ENCODE measurements around the gene TPD52L1.

Gene TPD52L1

DNA sequence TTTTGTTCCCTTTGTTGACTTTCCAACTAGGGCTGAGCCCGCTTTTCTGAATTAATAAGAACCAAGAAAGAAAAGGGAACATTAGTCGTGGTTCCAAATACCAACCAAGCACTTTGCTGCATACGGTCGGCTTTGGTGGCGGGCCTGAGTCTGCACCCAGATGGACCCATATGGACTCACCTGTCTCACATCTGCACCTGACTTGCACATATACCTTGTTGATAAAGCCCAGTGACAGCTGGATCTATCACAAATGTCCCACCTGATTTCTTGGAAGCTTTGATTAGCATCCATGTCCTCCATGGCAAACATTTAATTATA, 39.0 kb downstream of the TPD52L1 start:
- DNase-seq (ENCODE audit: low read depth), result no peak
- TF ChIP-seq, protein P1, sequence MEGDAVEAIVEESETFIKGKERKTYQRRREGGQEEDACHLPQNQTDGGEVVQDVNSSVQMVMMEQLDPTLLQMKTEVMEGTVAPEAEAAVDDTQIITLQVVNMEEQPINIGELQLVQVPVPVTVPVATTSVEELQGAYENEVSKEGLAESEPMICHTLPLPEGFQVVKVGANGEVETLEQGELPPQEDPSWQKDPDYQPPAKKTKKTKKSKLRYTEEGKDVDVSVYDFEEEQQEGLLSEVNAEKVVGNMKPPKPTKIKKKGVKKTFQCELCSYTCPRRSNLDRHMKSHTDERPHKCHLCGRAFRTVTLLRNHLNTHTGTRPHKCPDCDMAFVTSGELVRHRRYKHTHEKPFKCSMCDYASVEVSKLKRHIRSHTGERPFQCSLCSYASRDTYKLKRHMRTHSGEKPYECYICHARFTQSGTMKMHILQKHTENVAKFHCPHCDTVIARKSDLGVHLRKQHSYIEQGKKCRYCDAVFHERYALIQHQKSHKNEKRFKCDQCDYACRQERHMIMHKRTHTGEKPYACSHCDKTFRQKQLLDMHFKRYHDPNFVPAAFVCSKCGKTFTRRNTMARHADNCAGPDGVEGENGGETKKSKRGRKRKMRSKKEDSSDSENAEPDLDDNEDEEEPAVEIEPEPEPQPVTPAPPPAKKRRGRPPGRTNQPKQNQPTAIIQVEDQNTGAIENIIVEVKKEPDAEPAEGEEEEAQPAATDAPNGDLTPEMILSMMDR (conservative IDR thresholded peaks at IDR 0.05; ENCODE audit: control insufficient read depth, insufficient read depth, low read depth, low read length), result no peak
- no peak overlapping the region for H3K4me3 ChIP-seq (ENCODE audit: control insufficient read depth, low read depth, low read length)

DNA sequence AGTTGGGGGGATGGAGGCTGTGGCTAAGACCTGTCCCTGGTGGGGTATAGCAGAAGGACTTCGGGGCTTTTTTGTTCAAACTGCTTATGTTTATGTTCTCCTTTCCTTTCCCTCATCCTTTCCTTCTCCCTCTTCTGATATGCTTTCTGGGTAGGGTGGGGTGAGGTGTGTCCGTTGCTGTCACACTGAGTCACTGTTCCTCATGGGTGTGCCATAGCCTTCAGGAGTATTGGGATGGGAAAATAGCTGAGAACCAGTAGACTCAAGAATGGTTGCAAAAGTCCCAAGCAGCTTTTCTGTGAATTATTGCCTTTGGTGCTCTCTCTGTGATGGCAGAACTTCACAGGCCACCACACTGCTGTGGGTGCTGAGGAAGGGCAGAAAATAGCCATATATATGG, 39.6 kb downstream of the TPD52L1 start:
- TF ChIP-seq, protein P1 (conservative IDR thresholded peaks at IDR 0.05; ENCODE audit: control insufficient read depth, insufficient read depth, low read depth, low read length), result no peak
- DNase-seq (ENCODE audit: low read depth), result no peak
- no peak overlapping the region for H3K4me3 ChIP-seq (ENCODE audit: control insufficient read depth, low read depth, low read length)

DNA sequence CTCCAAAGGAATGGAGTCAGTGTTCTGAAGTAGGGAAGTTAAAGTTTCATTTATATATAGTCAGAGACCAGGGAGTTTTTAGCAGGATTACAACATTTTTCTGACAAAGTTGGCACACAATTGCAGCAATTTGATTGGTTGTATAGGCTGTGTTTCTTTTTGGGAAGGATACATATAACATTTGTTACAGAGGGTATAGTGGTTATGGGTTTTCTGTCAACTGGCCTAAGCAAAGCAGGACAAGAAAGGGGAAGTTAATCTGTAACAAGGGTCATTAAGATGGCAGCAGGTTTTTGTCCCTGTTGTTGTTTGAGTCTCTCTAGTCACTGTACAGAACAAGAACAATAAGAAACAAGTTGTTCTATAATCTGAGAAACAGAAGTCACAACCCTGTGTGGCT, 41.4 kb downstream of the TPD52L1 start:
- TF ChIP-seq, protein P1 (conservative IDR thresholded peaks at IDR 0.05; ENCODE audit: control insufficient read depth, insufficient read depth, low read depth, low read length), result no peak

DNA sequence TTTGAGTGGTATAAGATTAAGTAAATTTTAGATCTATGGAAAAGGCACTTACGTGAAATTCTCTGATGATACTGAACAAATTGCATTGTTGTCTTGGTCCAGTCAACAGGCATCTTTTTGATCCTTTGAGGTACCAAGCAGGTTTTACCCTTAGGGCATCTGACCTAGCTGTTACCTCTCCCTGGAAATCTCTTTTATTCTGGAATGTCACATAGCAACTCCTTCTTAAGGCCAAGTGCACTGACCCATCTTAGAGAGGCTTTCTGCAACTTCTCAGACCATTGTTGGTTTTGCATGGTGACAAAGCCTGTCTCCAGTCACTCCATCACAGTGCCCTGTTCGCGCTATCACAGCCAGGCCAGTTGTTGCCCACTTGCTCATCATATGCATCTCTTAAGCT, 42.0 kb downstream of the TPD52L1 start:
- TF ChIP-seq, protein P1 (conservative IDR thresholded peaks at IDR 0.05; ENCODE audit: control insufficient read depth, insufficient read depth, low read depth, low read length), result no peak
- no peak overlapping the region for H3K4me3 ChIP-seq (ENCODE audit: control insufficient read depth, low read depth, low read length)
- no peak for DNase-seq (ENCODE audit: low read depth)

More for the DNA sequence above, 41.4 kb downstream of the TPD52L1 start:
- DNase-seq (ENCODE audit: low read depth), result no peak
- no peak overlapping the region for H3K4me3 ChIP-seq (ENCODE audit: control insufficient read depth, low read depth, low read length)

DNA sequence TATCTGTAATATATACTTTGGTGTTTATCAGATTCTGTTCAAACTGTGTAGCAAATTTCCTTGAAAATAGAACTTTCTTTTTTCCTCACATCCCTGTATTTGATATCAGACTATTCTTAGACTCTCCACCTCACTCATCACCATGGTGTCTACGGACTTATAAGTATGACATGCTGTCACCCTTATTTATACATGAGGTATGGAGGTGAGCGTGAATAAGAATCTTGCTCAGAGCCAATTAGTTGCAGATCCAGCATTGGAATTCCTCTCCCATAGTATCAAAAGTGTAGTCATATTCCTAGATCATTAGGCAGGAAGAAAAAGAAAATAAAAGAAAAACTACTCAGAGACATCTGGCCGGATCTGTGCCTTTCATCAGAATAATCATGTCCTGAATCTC, 43.0 kb downstream of the TPD52L1 start:
- TF ChIP-seq, protein P1 (conservative IDR thresholded peaks at IDR 0.05; ENCODE audit: control insufficient read depth, insufficient read depth, low read depth, low read length), result no peak
- no peak overlapping the region for H3K4me3 ChIP-seq (ENCODE audit: control insufficient read depth, low read depth, low read length)
- DNase-seq (ENCODE audit: low read depth), result no peak

DNA sequence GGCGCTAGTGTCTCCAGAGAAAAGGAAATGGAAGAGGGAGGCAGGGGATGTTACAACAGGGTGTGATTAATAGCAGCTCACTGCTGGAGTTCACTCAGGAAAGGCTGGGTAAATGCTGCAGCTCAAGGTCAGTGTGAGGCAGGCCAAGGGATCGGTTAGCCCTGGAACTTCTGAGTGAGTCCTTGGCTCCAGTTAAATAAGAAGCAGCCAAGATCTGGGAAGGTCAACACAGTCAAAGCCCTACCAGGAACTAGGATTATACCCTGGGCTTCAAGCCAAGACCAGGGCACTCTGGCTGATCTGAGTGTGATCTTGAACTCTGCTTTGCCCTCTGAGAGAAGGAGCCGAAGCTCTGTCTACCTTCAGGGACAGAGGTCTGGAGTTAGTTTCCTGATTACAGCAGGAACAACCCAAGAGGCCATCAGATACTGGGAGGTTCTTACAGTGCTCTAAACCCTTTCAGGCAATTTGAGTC, 44.3 kb downstream of the TPD52L1 start:
- H3K4me3 ChIP-seq (ENCODE audit: control insufficient read depth, low read depth, low read length), result no peak overlapping the region
- DNase-seq (ENCODE audit: low read depth), result peak; percentile 85
- TF ChIP-seq, protein P1 (conservative IDR thresholded peaks at IDR 0.05; ENCODE audit: control insufficient read depth, insufficient read depth, low read depth, low read length), result no peak

DNA sequence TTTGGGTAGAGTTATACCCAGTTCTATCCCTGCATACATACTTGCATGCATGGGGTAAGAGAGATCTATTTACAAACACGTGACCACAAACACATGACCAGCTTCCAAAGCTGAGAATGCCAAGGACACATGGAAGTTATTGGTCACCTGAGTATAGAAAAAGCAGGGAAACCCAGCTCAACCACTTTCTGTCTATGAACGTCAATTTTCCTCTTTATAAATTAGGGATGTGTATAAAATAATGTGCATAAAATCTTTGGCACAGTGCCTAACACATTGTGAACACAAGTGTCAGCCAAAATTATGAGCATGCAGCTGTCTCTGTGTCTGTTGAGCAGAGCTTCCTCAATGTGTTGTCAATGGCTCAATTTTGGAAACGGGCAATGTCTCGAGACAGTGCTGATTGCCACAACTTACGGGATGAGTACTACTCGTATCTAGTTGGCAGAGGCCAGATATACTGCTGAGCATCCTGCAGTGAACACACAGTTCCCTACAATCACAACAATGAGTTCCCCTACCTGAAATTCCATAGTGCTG, 44.9 kb downstream of the TPD52L1 start:
- DNase-seq (ENCODE audit: low read depth), result no peak
- H3K4me3 ChIP-seq (ENCODE audit: control insufficient read depth, low read depth, low read length), result no peak overlapping the region
- TF ChIP-seq, protein P1 (conservative IDR thresholded peaks at IDR 0.05; ENCODE audit: control insufficient read depth, insufficient read depth, low read depth, low read length), result no peak

Measured in fibroblast of mammary gland (primary cell).